Left lung (tissue), 10 donors: Measurements from ENCODE around the gene LAMA2. TPM values are rescaled to one million over a fixed set of nuclear protein-coding genes. Genes with fewer than 3 reads are reported as not detected.

ENCODE experiments used
- ATAC-seq: fragments of 200-7000 bp; cut with Tn5 transposase; one replicate; pipeline ENCODE4 v1.9.1; 2020; ENCODE audit warnings: moderate library complexity
- DNase-seq, 4 donors: peaks; one replicate each; pipeline ENCODE4 v3.0.0-alpha.2; 2013 to 2020
- H3K27ac ChIP-seq, 2 donors: fragments of 200-600 bp; sonication (generic) in 1 of 2; one replicate each; pipeline versions ENCODE4 v1.5.0 to v1.8.0; 2020 to 2021
- H3K27me3 ChIP-seq, 2 donors: fragments of 200-600 bp; sonication (generic) in 1 of 2; one replicate each; pipeline versions ENCODE4 v1.5.0 to v1.8.0; 2020 to 2021
- H3K36me3 ChIP-seq, 2 donors: fragments of 200-600 bp; sonication (generic) in 1 of 2; one replicate each; pipeline versions ENCODE4 v1.5.0 to v1.8.0; 2020 to 2021
- H3K4me1 ChIP-seq, 2 donors: fragments of 200-600 bp; one replicate each; pipeline ENCODE4 v1.8.0; 2021
- H3K4me3 ChIP-seq, 2 donors: fragments of 200-600 bp; sonication (generic) in 1 of 2; one replicate each; pipeline versions ENCODE4 v1.5.0 to v1.8.0; 2020 to 2021; ENCODE audit warnings: mild to moderate bottlenecking in 1 of 2
- H3K9me3 ChIP-seq, 2 donors: fragments of 200-600 bp; sonication (generic) in 1 of 2; one replicate each; pipeline versions ENCODE4 v1.5.0 to v1.8.0; 2020 to 2021
- intact Hi-C, 2 donors: fragments of 100-400 bp; cut with DNase I; formaldehyde crosslinking; loops; one replicate each; pipeline versions ENCODE4 v1.11.2 to v1.14.2; 2022
- polyA plus RNA-seq, 6 donors: library from polyadenylated mRNA; unstranded; fragments of 120-200 nt; gene quantifications; one replicate each; pipeline ENCODE4 v1.2.1, GENCODE V29; 2013; ENCODE audit not compliant: insufficient read length in 6 of 6
- total RNA-seq, 2 donors: library from RNA; stranded (reverse); fragmentation: NEBNext Ultra II Directional; extraction: Animal tissue kit (Norgen Biotek cat#: 25700); gene quantifications; one replicate each; pipeline ENCODE4 v1.2.1, GENCODE V29; 2021
- TF ChIP-seq, protein P1 (sequence below), 2 donors: fragments of 200-600 bp; sonication (generic) in 1 of 2; IDR thresholded peaks; one replicate each; pipeline versions ENCODE4 v1.5.0 to v1.8.0; 2021; ENCODE audit warnings: antibody characterized with exemption in 2 of 2
- donor health status: DM: no; HTN: yes; CAD: no.
- donor health status: DM: no; HTN: no; CAD: no.

Gene LAMA2
- total and polyA plus RNA-seq, 8 donors: 32.7 to 91.7 (median 64.7) TPM

DNA sequence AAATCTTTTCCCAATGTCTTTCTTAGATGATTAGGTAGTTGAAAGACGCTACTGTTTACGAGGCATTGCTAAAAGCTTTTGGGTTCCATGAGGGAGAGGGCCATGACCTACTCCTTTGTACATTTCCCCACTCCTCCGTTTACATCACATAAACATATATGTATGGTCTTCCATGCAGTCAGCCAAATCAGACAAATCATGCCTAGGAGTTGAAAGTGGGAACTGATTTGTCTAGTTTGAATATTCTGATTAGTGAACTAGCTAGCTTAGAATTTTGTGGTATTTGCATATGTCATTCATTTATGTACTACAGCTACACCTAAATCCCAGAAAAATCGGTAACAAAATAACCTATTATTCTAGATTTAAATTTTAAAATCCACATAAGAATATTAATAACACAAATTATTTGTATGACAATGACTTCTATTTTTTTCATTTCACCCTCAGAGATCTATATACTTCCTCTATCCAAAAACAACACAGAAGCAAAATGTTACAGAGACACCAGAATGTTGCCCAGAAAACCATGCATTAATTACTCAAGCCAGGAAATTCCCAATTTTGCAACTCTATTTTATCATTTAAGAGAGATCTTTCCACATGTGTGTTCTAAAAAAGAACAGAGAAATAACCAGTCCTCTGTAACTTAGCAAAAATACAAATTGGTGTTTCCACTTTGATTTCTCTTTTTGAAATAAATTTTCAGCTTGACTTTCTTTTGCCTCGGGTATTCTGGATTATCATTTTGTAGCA is 231.9 kb downstream of the LAMA2 start:
- Histone ChIP-seq H3K9me3 (no peaks in the 10 kb centered on the region), H3K27ac (peak overlapping the region; percentile 4 to 29), H3K36me3 (no peaks in the 10 kb centered on the region), H3K27me3 (no peaks in the 10 kb centered on the region), H3K4me1 (no peaks in the 10 kb centered on the region), H3K4me3 (no peak overlapping the region)
- ATAC-seq (no peak), DNase-seq (no peak)
- intact Hi-C loops: no loop called here
- TF ChIP-seq, protein P1, sequence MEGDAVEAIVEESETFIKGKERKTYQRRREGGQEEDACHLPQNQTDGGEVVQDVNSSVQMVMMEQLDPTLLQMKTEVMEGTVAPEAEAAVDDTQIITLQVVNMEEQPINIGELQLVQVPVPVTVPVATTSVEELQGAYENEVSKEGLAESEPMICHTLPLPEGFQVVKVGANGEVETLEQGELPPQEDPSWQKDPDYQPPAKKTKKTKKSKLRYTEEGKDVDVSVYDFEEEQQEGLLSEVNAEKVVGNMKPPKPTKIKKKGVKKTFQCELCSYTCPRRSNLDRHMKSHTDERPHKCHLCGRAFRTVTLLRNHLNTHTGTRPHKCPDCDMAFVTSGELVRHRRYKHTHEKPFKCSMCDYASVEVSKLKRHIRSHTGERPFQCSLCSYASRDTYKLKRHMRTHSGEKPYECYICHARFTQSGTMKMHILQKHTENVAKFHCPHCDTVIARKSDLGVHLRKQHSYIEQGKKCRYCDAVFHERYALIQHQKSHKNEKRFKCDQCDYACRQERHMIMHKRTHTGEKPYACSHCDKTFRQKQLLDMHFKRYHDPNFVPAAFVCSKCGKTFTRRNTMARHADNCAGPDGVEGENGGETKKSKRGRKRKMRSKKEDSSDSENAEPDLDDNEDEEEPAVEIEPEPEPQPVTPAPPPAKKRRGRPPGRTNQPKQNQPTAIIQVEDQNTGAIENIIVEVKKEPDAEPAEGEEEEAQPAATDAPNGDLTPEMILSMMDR (IDR thresholded peaks at IDR 0.05): no peak

- Histone ChIP-seq H3K4me1 (no peaks in the 10 kb centered on the region), H3K27ac (peak overlapping the region; percentile 4 to 29), H3K9me3 (no peaks in the 10 kb centered on the region), H3K36me3 (no peaks in the 10 kb centered on the region), H3K4me3 (no peak overlapping the region), H3K27me3 (no peaks in the 10 kb centered on the region)
- no peak for DNase-seq
- TF ChIP-seq, protein P1 (IDR thresholded peaks at IDR 0.05): no peak
- ATAC-seq: no peak
- intact Hi-C loops: no loop called here
Measured at GRCh38 chr6:129115471-129115870, 232.5 kb downstream of the LAMA2 start.

DNA sequence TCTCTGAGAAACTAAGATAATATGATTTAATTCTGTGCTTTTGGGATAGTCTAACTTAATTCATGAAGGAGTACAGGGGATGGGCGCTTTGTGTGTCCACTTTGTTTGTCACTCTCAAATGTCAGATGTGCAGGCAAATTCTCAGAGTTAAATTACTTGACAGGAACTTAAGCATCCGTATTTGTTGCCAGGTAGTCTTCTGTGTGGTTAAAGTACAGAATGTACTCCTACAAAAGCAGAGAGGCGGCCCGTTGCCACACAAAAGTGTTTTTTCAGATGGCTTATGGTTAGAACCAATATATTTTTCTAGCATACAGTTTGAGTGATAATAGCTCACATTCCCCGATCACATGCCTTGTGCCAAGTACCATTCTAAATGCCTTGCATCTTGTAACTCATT is 234.4 kb downstream of the LAMA2 start:
- intact Hi-C loops: no loop called here
- Histone ChIP-seq H3K27ac (no peak overlapping the region), H3K27me3 (no peaks in the 10 kb centered on the region), H3K36me3 (no peaks in the 10 kb centered on the region), H3K4me1 (no peaks in the 10 kb centered on the region), H3K9me3 (no peaks in the 10 kb centered on the region), H3K4me3 (no peak overlapping the region)
- no peak for DNase-seq
- ATAC-seq: no peak
- TF ChIP-seq, protein P1 (IDR thresholded peaks at IDR 0.05): no peak

- Histone ChIP-seq H3K27ac (no peak overlapping the region), H3K4me3 (no peak overlapping the region), H3K36me3 (no peaks in the 10 kb centered on the region), H3K27me3 (no peaks in the 10 kb centered on the region), H3K4me1 (no peaks in the 10 kb centered on the region), H3K9me3 (no peaks in the 10 kb centered on the region)
- no peak for ATAC-seq
- no peak for DNase-seq
- intact Hi-C loops: no loop called here
- TF ChIP-seq, protein P1 (IDR thresholded peaks at IDR 0.05): no peak
Measured at GRCh38 chr6:129120856-129121638, 238.1 kb downstream of the LAMA2 start.

- no peaks in the 10 kb centered on the region for H3K36me3 ChIP-seq
- no peak overlapping the region for H3K27ac ChIP-seq
- no peaks in the 10 kb centered on the region for H3K27me3 ChIP-seq
- TF ChIP-seq, protein P1 (IDR thresholded peaks at IDR 0.05): no peak
- no peaks in the 10 kb centered on the region for H3K4me1 ChIP-seq
- ATAC-seq (no peak), DNase-seq (no peak)
- no peak overlapping the region for H3K4me3 ChIP-seq
- H3K9me3 ChIP-seq: no peaks in the 10 kb centered on the region
- intact Hi-C loops: no loop called here
Measured at GRCh38 chr6:129124347-129124746, 241.4 kb downstream of the LAMA2 start.
